SK-N-SH treated with all-trans-retinoic acid at 6 μM for 48 hours (cell line): Measurements from ENCODE around the gene UBL7.

Source experiments
- CSDC2 ChIP-seq: fragments of 250-450 bp; sonication (Bioruptor Pico); IDR thresholded peaks from 2 replicates; pipeline ENCODE4 v1.5.0; 2020; ENCODE audit warnings: mild to moderate bottlenecking, moderate library complexity
- ISL1 ChIP-seq: fragments of 250-450 bp; sonication (Bioruptor Pico); IDR thresholded peaks from 2 replicates; pipeline ENCODE4 v2.1.2; 2022; ENCODE audit warnings: mild to moderate bottlenecking, moderate library complexity
- PATZ1 ChIP-seq: fragments of 250-450 bp; sonication (Bioruptor Pico); IDR thresholded peaks from 2 replicates; pipeline ENCODE4 v1.8.0; 2020; ENCODE audit warnings: mild to moderate bottlenecking, moderate library complexity, borderline replicate concordance
- PPARA ChIP-seq: fragments of 250-450 bp; sonication (Bioruptor Pico); IDR thresholded peaks from 2 replicates; pipeline ENCODE4 v1.5.0; 2020; ENCODE audit warnings: mild to moderate bottlenecking, borderline replicate concordance
- TCF4 ChIP-seq: fragments of 250-450 bp; sonication (Bioruptor Pico); IDR thresholded peaks from 2 replicates; pipeline ENCODE4 v1.8.0; 2021; ENCODE audit warnings: mild to moderate bottlenecking, moderate library complexity, borderline replicate concordance
- TOX ChIP-seq: fragments of 250-450 bp; sonication (Bioruptor Pico); IDR thresholded peaks from 2 replicates; pipeline ENCODE4 v1.8.0; 2021; ENCODE audit warnings: mild to moderate bottlenecking, moderate library complexity, borderline replicate concordance
- ZC3H10 ChIP-seq: fragments of 250-450 bp; sonication (Bioruptor Pico); IDR thresholded peaks from 2 replicates; pipeline ENCODE4 v1.5.1; 2021; ENCODE audit warnings: mild to moderate bottlenecking, moderate library complexity
- ZFP30 ChIP-seq: fragments of 450-650 bp; formaldehyde crosslinking; IDR thresholded peaks from 2 replicates; pipeline ENCODE4 v1.5.0; 2022; ENCODE audit warnings: mild to moderate bottlenecking, moderate library complexity

GRCh38 chr15:74461847-74462511, 1.0 kb upstream of the UBL7 start:
- TF ChIP-seq PATZ1 (CRISPR knock-in tag) (no peak), CSDC2 (no peak), PPARA (CRISPR knock-in tag) (no peak), TOX (CRISPR knock-in tag) (no peak), ISL1 (CRISPR knock-in tag) (no peak), ZC3H10 (CRISPR knock-in tag) (no peak), ZFP30 (CRISPR knock-in tag) (no peak), TCF4 (no peak)
